Occipital lobe (tissue), 2 donors: ENCODE measurements around the gene TUBB4A. TPM values are rescaled to one million over a fixed set of nuclear protein-coding genes. Genes with fewer than 3 reads are reported as not detected.

Experiments
- DNase-seq: peaks from one replicate; lab custom pipeline; 2025; lab: John Stamatoyannopoulos, UW
- total RNA-seq: library from RNA; depleted of rRNA; stranded (reverse); fragments of >200 nt; gene quantifications from one replicate; pipeline ENCODE4 v1.2.3, GENCODE V29; 2014

The TUBB4A gene
- total RNA-seq, 1 donor from 2014 or later = 135 TPM

GRCh38 chr19:6495947-6496346 is 6.2 kb downstream of the TUBB4A start:
- no peak for DNase-seq

GRCh38 chr19:6494438-6495036 is 7.6 kb downstream of the TUBB4A start:
- no peak for DNase-seq

DNA sequence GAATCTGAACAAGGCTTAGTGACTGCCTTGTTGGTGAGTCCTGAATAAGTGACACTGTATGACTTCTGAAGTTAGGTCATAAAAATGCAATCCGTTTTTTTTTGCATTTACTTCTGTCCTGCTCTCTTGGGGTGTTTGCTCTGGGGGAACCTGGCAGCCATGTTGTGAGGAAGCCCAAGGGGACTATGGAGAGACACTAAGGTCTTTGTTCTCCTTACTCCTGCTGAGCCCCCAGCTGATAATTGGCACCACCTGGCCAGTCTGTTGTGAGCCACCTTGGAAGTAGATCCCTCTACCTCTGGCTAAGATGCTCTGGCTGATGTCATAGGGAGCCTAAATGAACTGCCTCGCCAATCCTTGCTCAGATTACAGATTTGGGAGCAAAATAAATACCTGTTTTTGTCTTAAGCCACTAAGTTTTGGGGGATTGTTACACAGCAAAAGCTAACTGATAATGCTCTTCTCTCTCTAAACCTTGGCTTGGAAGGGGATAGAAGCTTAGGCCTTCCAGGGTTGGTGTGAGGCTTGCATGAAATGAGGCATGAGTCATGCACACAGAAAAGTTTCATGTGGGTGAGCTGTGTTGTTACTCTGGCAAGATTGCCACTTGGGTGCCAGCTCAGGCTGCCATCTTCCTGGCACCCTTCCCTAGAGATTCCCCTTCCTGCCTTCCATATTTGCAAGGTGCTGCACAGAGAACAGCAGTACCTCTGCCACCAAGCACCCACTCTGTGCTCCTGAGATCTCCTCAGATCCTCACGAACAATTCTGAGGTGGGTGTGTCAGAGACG is 10.1 kb downstream of the TUBB4A start:
- DNase-seq = peak; percentile 53

GRCh38 chr19:6490134-6490533 is 12.0 kb downstream of the TUBB4A start:
- no peak for DNase-seq

DNA sequence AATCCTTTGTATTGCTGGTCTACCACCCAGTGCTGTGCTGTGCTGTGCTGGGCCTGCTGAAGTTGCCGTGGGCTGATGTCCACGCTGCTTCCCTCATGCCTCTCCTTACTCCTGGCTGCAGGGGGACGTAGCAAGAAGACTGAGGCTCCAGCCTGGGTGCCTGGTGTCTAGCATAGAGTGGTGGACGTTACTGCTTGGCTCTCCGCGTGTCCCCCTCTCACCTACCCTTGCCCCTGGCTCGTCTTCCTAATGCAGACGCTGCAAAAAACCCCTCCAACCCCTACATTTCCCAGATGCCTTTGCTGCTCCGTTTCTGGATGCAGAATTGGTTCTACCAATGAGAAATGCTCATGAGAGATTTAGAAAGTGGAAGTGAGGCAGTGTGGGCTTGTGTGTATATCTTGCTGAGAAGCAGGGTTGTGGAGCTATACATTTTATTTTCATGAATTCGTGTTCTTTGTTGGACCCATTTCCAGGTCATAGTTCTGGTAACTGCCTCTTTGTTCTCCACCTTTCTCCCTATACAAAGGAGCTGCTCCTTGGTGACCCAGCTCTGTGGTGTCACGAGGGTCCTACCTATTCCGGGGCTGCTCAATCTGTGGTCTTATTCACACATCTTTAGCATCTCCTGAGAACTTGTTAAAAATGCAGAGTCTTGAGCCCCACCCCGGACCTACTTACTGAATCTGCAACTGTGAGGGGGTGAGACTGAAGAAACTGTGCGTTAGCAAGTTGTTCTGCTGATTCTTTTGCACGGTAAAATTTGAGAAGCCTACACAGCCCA is 12.6 kb downstream of the TUBB4A start:
- no peak for DNase-seq

DNA sequence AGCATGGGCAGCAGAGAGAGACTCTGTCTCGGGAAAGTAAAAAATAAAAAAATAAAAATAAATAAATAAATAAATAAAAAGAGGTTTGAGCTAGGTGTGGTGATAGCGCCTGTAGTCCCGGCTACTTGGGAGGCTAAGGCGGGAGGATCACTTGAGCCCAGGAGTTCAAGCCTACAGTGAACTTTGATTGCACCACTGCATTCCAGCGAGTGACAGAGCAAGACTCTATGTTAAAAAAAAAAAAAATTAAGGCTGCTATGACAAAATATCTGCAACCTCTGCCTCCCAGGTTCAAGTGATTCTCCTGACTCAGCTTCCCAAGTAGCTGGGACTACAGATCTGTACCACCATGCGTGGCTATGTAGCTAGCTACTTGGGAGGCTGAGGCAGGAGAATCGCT is 17.3 kb downstream of the TUBB4A start:
- no peak for DNase-seq

- DNase-seq = no peak
Measured at GRCh38 chr19:6484230-6484629, 17.9 kb downstream of the TUBB4A start.

DNA sequence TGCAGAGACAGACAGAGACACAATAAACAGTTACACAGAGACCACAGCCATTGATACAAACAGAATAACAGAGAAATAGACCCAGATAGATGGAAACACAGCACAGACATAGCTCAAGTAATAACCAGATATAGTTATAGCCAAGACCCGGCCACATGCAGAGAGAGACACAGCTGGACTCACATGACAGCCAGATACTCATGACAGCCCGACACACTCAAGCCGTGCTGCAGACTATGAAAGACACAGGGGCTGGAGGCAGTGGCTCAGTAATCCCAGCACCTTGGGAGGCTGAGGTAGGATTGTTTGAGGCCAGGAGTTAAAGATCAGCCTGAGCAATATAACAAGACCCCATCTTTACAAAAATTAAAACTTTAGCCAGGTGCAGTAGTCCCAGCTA is 18.9 kb downstream of the TUBB4A start:
- no peak for DNase-seq

GRCh38 chr19:6482343-6482686 is 19.8 kb downstream of the TUBB4A start:
- no peak for DNase-seq

GRCh38 chr19:6481541-6482342 is 20.4 kb downstream of the TUBB4A start, which contains the start of gene DENND1C:
TSS of gene DENND1C (minus strand) at chr19:6481787. CDS start at chr19:6481695, 92 bp downstream.
- DNase-seq = peak; percentile 16

GRCh38 chr19:6480848-6481415 is 21.2 kb downstream of the TUBB4A start:
- no peak for DNase-seq

- DNase-seq = no peak
Measured at GRCh38 chr19:6479836-6480398, 22.2 kb downstream of the TUBB4A start.

DNA sequence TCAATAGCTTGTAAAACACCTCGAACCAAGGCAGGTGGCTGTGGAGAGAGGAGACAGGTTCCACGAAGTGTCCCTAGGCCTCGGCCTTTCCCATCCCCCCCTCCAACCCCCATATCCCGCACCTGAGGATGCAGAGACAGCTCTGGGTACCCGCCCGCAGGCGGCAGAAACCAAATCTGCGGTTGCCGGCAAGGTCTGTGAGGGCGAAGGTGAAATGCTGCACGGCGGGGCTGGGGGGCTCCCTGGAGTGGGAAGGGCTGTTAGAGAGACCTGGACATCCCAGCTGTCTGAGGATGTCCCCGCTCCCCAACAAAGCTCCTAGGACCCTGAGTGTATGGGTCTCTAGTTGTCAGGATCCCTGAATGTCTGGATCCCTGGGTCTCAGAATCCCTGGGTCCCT is 23.3 kb downstream of the TUBB4A start:
- no peak for DNase-seq

DNA sequence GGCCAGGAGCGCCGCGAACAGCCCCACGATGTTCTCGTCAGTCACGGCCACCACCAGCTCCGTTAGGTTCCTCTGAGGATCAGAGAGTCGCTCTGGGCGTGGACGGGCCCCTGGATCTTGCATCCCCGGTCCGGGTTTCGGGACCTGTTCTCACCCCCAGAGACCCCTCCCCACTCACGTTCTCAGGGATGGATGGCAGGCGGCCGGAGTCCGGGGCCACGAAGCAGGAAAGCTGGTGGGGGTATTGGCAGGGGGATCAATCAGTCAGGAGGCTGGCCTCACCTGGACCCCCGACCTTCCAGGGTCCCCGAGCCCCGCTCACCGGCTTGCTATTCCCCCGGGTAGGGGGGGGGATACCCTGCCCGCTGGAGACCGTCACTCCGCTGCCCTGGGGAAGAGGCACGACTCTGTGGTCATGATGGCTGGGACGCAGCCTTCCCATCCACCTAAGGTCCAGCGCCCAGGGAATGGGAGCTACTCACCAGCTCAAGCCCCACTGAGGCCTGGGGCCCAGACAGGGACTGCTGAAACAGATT is 25.1 kb downstream of the TUBB4A start:
- no peak for DNase-seq

GRCh38 chr19:6476155-6476895 is 25.8 kb downstream of the TUBB4A start:
- peak; percentile 45 for DNase-seq

- no peak for DNase-seq
Measured at GRCh38 chr19:6475321-6476108, 26.6 kb downstream of the TUBB4A start.

GRCh38 chr19:6473647-6474046 is 28.5 kb downstream of the TUBB4A start:
- no peak for DNase-seq

GRCh38 chr19:6472713-6473112 is 29.4 kb downstream of the TUBB4A start:
- no peak for DNase-seq

- no peak for DNase-seq
Measured at GRCh38 chr19:6471076-6471475, 31.0 kb downstream of the TUBB4A start.
